Measurements from ENCODE around the gene TMEM41B.

TMEM41B gene

GRCh38 chr11:9266926-9267325 is 47.5 kb downstream of the TMEM41B start:
- Histone ChIP-seq H3K9me2 (replicated peaks; ENCODE audit: insufficient read depth, low read length) (no peaks in the 10 kb centered on the region), H3K36me3 (replicated peaks; ENCODE audit: insufficient read depth, low read length) (no peaks in the 10 kb centered on the region), H3K9me3 (replicated peaks; ENCODE audit: insufficient read depth, low read length) (no peaks in the 10 kb centered on the region), H3K9ac (ENCODE audit: low read length) (no peak overlapping the region), H4K20me1 (ENCODE audit: insufficient read depth, low read length) (no peaks in the 10 kb centered on the region), H2AFZ (ENCODE audit: low read length) (no peak overlapping the region), H3K4me2 (ENCODE audit: low read depth, low read length) (no peak overlapping the region), H3K4me1 (ENCODE audit: low read length) (peaks cover 4% of the 10 kb centered on the region; the same call in 1 of the 2 replicates), H3K27ac (ENCODE audit: low read length) (no peak overlapping the region), H3K4me3 (ENCODE audit: low read length) (no peak overlapping the region), H3K27me3 (replicated peaks; ENCODE audit: insufficient read depth, low read length) (peaks cover 31% of the 10 kb centered on the region), H3F3A (ENCODE audit: insufficient read depth, low read length) (peaks cover 7% of the 10 kb centered on the region), H3K79me2 (ENCODE audit: low read length) (no peaks in the 10 kb centered on the region)
- no peak for DNase-seq
- no peak for TF ChIP-seq EZH2phosphoT487 (IDR thresholded peaks at IDR 0.05; ENCODE audit: low read length)
- TF ChIP-seq CTCF (IDR thresholded peaks at IDR 0.05; ENCODE audit: low read length) = no peak
- no peak for TF ChIP-seq EZH2 (optimal IDR thresholded peaks at IDR 0.05; ENCODE audit: low read depth, low read length)

GRCh38 chr11:9266132-9266736 is 48.2 kb downstream of the TMEM41B start:
- peaks cover 34% of the 10 kb centered on the region for H3K27me3 ChIP-seq (replicated peaks; ENCODE audit: insufficient read depth, low read length)
- H3K27ac ChIP-seq (ENCODE audit: low read length) = no peak overlapping the region
- peaks cover 7% of the 10 kb centered on the region for H3F3A ChIP-seq (ENCODE audit: insufficient read depth, low read length)
- H3K9me2 ChIP-seq (replicated peaks; ENCODE audit: insufficient read depth, low read length) = no peaks in the 10 kb centered on the region
- H3K36me3 ChIP-seq (replicated peaks; ENCODE audit: insufficient read depth, low read length) = no peaks in the 10 kb centered on the region
- no peak overlapping the region for H2AFZ ChIP-seq (ENCODE audit: low read length)
- no peak for DNase-seq
- no peak overlapping the region for H3K9ac ChIP-seq (ENCODE audit: low read length)
- H3K4me3 ChIP-seq (ENCODE audit: low read length) = no peak overlapping the region
- no peak overlapping the region for H3K4me2 ChIP-seq (ENCODE audit: low read depth, low read length)
- no peaks in the 10 kb centered on the region for H4K20me1 ChIP-seq (ENCODE audit: insufficient read depth, low read length)
- no peaks in the 10 kb centered on the region for H3K9me3 ChIP-seq (replicated peaks; ENCODE audit: insufficient read depth, low read length)
- no peak for TF ChIP-seq CTCF (IDR thresholded peaks at IDR 0.05; ENCODE audit: low read length)
- no peak for TF ChIP-seq EZH2 (optimal IDR thresholded peaks at IDR 0.05; ENCODE audit: low read depth, low read length)
- TF ChIP-seq EZH2phosphoT487 (IDR thresholded peaks at IDR 0.05; ENCODE audit: low read length) = no peak
- no peaks in the 10 kb centered on the region for H3K79me2 ChIP-seq (ENCODE audit: low read length)
- peaks cover 6% of the 10 kb centered on the region for H3K4me1 ChIP-seq (ENCODE audit: low read length)

- Histone ChIP-seq H3K27me3 (replicated peaks; ENCODE audit: insufficient read depth, low read length) (peaks cover 34% of the 10 kb centered on the region), H2AFZ (ENCODE audit: low read length) (no peak within 1 kb of the TSS), H3K9me3 (replicated peaks; ENCODE audit: insufficient read depth, low read length) (no peaks in the 10 kb centered on the region), H3K79me2 (ENCODE audit: low read length) (no peaks in the 10 kb centered on the region), H3K4me3 (ENCODE audit: low read length) (peak within 1 kb of the TSS; percentile 49), H3K4me1 (ENCODE audit: low read length) (peaks cover 13% of the 10 kb centered on the region), H3K9me2 (replicated peaks; ENCODE audit: insufficient read depth, low read length) (no peaks in the 10 kb centered on the region), H3K36me3 (replicated peaks; ENCODE audit: insufficient read depth, low read length) (no peaks in the 10 kb centered on the region), H3K27ac (ENCODE audit: low read length) (no peak within 1 kb of the TSS), H3F3A (ENCODE audit: insufficient read depth, low read length) (peaks cover 11% of the 10 kb centered on the region), H4K20me1 (ENCODE audit: insufficient read depth, low read length) (no peaks in the 10 kb centered on the region), H3K4me2 (ENCODE audit: low read depth, low read length) (peak within 1 kb of the TSS; percentile 83), H3K9ac (ENCODE audit: low read length) (no peak within 1 kb of the TSS)
- DNase-seq = no peak
- TF ChIP-seq CTCF (IDR thresholded peaks at IDR 0.05; ENCODE audit: low read length) = no peak
- TF ChIP-seq EZH2phosphoT487 (IDR thresholded peaks at IDR 0.05; ENCODE audit: low read length) = no peak
- TF ChIP-seq EZH2 (optimal IDR thresholded peaks at IDR 0.05; ENCODE audit: low read depth, low read length) = no peak
Measured at GRCh38 chr11:9265211-9266131, 48.9 kb downstream of the TMEM41B start, which contains the start of gene DENND5A. TSS of gene DENND5A (minus strand) at chr11:9265350. CDS start at chr11:9265069, 281 bp downstream.
